Measurements from ENCODE around the gene CD180.

- TF ChIP-seq CTCF (IDR thresholded peaks at IDR 0.05) (no peak), POLR2A (IDR thresholded peaks at IDR 0.05) (no peak), EP300 (IDR thresholded peaks at IDR 0.05) (no peak)
These were observed 43.5 kb upstream of the CD180 start for GRCh38 chr5:67240065-67240464.
